ENCODE results near the gene DUS1L.

Gene DUS1L

GRCh38 chr17:82018989-82019689 is 46.5 kb downstream of the DUS1L start:
- no peak for DNase-seq
- intact Hi-C loops (cut with DNase I), result no loop called here

DNA sequence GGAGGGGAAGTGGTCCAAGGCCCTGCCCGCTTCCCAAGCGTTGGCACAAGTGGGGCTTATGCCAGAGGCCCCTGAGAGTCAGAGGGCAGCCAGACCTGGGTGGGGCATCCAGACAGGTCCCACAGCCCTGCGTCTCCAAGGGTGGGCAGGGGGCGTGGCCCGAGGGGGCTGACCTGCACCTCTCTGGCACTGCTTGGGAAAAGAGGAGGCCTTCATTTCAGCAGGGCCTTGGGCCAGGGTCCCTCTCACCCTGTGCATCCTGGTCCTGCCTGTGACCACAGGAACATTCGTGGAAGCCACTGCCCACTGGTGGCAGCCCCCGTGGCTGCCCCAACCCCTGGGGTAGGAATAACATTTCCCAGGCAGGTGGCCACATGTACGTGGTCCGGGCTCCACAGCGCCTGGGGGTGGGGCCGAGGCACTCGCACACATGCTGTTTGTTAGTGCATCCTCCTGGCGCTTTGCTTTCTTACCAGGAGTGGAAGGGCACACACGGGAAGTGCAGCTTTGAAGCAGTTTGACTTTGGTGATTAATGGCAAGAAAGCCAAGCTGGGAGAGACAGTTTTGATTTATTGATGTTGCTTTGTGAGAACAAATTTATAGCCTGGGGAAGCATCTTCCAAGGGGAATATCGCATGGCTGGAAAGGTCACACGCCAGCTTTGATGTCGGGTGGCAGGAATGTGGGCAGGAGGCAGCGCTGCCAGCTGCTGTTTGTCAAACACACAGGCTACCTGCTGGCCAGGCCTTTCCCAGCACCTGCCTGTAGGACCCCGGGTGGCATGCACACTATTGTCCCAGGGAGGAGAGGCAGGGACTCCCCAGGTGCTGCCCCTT is 47.2 kb downstream of the DUS1L start:
- intact Hi-C loops (cut with DNase I), result no loop called here

GRCh38 chr17:82017612-82018151 is 47.9 kb downstream of the DUS1L start:
- DNase-seq, result no peak
- intact Hi-C loops (cut with DNase I), result no loop called here

More for the DNA sequence above, 47.2 kb downstream of the DUS1L start:
- no peak for DNase-seq

DNA sequence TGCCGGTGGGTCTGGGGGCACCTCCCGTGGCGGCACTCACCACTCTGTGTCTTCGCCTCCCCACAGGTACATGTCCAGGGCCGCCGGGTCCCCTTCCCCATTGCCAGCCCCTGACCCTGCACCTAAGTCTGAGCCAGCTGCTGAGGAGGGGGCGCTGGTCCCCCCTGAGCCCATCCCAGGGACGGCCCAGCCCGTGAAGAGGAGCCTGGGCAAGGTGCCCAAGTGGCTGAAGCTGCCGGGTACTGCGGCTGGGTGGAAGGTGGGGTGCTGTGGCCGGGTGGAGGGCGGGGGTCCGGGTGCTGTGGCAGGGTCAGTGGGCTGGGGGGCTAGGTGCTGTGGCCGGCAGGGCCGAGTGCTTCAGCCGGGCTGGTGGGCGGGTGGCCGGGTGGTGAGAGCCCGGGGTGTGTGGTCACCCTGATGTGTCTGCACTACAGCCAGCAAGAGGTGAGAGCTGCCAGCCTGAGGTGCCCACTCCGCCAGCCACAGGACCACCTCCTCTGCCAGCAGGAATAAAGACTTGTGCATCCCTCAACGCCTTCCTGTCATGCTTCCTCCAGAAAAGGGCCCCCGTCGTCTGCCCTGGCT is 48.6 kb downstream of the DUS1L start:
- intact Hi-C loops (cut with DNase I), result no loop called here
- DNase-seq, result no peak

DNA sequence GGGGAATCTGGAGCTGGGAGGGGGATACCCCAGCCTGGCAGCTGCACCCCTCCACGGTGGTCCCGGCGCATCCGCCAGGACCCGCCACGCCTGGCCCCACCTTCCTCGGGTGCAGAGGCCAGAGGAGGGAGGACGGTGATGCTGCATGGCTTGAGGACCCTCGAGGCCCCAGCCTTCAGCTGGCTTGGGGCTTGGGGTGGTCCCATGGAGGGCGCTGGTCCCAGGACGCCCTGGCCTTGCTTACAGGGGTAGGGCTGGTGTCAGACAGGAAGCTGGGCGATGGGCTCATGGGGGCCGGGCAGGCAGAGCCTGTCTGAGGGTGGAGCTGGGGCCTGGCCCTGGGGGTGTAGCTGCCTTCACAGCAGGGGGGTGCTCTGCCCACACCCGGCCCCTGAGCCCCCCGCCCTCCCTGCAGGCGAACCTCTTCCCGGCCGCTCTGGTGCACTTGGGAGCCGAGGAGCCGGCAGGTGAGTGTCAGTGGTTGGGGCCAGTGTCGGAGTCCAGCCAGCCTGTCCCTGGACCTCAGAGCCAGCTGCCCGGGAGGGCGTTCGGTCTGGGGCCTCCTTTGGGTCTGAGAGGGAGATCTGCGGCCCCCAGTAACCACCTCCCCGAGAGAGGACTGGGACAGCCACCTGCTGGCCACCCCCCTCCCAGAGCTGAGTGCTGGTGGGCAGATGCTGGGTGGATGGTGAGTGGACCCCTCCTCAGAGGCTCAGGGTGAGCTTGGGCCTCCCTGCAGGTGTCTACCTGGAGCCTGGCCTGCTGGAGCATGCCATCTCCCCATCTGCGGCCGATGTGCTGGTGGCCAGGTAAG is 49.3 kb downstream of the DUS1L start:
- intact Hi-C loops (cut with DNase I), result no loop called here
- no peak for DNase-seq

DNA sequence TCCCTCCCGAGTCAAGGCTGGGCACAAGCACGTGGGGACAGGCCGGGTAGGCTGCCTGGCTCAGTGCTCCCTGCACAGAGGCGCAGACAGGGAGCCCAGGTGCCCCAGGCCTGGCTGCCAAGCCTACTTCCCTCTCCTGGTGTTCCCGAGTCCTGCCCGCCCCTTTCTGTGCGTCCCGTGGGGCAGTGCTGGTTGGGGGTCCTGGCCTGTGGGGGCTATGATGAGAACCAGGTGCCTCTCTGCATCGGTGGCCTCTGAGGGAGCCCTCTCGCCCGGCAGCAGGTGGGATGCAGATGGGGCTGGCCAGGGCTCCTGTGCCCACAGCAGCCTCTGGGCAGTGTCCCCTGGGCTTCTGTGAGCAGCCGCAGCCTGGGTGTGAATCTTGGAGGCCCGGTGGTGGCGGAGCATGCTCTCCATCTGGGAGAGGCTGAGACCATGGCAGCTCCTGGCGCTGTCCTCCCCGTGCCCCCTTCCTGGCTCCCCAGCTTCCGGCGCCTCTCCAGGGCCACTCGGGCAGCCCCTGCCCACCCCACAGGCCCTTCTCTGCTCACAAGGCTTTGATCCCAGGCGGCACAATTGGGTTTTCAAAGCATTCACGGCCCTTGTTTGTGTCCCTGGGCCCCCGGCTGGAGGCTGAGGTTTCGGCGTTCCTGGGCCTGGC is 50.2 kb downstream of the DUS1L start:
- intact Hi-C loops (cut with DNase I), result no loop called here
- no peak for DNase-seq

- intact Hi-C loops (cut with DNase I), result no loop called here
- no peak for DNase-seq
Measured at GRCh38 chr17:82014971-82015310, 50.7 kb downstream of the DUS1L start.

GRCh38 chr17:82014432-82014831 is 51.2 kb downstream of the DUS1L start:
- intact Hi-C loops (cut with DNase I), result no loop called here
- peak in 4 of 10 donors; percentile 40 to 93 (median 76) for DNase-seq

GRCh38 chr17:82013772-82014321 is 51.8 kb downstream of the DUS1L start:
- intact Hi-C loops (cut with DNase I), result no loop called here
- DNase-seq, result no peak

DNA sequence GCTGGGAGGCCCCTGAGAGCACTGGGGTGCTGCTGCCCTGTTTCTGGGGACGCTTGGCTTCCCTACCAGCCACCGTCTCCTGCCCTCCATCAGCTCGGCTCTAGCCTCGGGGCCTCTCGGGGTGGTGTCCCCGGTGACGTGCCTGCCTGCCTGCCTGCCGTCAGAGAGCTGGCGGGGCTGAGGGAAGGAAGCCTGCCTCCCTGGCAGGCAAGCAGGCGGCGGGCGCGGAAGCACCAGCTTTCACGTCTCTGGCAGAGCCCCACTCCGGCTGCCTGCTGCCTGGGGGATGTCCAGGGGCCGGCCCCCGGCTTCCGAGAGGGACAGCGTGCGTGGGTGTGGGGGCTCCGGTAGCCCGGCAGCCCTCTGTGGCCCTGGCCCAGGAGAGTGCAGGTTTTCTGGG is 52.3 kb downstream of the DUS1L start:
- DNase-seq, result peak in 4 of 10 donors; percentile 48 to 83 (median 61)

GRCh38 chr17:82012640-82013295 is 52.8 kb downstream of the DUS1L start:
- intact Hi-C loops (cut with DNase I), result no loop called here
- DNase-seq, result no peak

More for the DNA sequence above, 52.3 kb downstream of the DUS1L start:
- intact Hi-C loops (cut with DNase I), result no loop called here

DNA sequence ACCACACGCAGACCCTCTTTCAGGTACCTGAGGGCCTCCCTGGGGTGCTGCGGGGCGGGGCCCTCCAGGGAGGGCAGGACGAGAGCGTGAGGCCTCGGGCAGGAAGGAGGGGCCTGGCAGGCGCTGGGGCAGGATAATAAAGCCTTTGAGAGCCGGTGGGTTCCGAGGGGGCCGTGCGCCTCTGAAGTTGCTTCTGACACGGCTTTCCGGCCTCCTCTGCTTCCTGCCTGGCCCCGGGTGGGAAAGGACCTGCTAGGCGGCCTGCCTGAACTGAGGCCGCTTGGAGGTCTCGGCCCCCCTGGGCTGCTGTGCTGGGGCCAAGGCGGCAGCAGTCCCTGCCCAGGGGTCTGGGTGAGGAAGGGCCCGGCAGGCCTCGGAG is 53.4 kb downstream of the DUS1L start:
- intact Hi-C loops (cut with DNase I), result no loop called here

GRCh38 chr17:82011617-82012187 is 53.9 kb downstream of the DUS1L start:
- intact Hi-C loops (cut with DNase I), result no loop called here
- no peak for DNase-seq

More for the DNA sequence above, 53.4 kb downstream of the DUS1L start:
- no peak for DNase-seq

DNA sequence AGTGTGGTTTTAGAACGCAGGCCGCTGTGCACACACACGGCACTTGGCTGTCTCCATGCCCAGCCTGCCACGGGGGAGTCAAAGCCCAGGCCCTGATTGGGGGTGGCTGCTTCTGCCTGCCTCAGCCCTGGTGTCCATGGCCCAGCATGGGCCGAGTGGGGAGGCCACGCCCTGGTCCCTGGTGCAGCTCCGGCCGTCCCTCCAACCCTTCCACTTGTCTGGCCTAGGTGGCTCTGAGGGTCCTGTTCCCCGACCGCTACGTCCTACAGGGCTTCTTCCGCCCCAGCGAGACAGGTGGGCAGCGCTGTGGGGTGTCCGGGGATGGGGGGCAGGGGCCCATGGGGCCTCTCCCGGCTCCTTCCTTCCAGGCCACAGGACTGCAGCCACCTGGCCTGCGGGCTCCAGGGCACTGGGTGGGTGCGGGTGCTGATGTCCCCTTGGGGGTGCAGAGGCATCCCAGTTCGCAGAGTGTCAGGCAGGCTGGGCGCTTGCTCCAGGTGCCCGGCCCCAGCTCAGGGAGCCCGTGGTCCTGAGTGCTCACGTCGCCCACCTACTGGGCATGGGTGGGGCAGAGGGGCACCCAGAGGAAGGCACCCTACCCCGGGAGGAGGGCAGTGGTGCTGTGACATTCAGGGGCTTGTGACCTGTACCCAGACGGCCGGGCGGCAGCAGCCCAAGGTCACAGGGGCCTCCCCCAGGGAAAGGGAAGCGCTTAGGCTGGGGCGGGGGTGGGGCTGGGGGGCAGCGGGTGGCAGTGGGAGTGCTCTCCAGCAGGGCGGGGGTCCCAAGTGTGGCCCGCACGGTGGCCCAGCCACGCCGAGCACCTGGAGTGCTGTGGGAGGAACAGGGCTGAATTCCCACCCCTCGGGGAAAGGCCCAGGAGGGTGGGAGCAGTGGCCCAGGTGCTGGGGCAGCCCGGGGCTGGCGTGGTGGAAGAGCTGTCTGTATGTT is 54.8 kb downstream of the DUS1L start:
- intact Hi-C loops (cut with DNase I), result no loop called here

GRCh38 chr17:82009413-82009812 is 56.2 kb downstream of the DUS1L start:
- DNase-seq, result no peak
- intact Hi-C loops (cut with DNase I), result no loop called here

More for the DNA sequence above, 54.8 kb downstream of the DUS1L start:
- DNase-seq, result no peak

DNA sequence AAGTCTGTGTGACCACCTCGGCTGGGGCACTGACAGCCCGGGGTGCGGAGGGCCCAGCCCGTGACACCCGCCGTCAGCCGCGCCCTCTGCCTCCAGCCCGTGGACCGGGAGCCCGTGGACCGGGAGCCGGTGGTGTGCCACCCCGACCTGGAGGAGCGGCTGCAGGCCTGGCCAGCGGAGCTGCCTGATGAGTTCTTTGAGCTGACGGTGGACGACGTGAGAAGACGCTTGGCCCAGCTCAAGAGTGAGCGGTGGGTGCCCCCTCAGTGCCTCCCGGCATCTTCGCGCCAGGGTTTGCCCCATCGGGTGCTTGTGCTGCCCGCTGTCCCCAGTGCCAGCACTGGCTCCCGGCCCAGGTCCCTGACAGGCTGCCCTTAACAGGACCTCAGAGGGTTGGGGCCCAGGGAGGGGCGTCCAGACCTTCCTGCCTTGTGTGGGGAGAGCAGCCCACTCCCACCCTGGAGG is 56.6 kb downstream of the DUS1L start:
- DNase-seq, result no peak
- intact Hi-C loops (cut with DNase I), result no loop called here

- intact Hi-C loops (cut with DNase I), result no loop called here
- no peak for DNase-seq
Measured at GRCh38 chr17:82008258-82008940, 57.2 kb downstream of the DUS1L start.
